Stimulated activated CD4-positive, alpha-beta T cell treated with anti-CD3 and anti-CD28 coated beads, Interleukin-4, amount 100 ng/mL, for 1 hour (primary cell): ENCODE data around the gene PRDM16.

Experiments used
- DNase-seq: peaks from one replicate; pipeline ENCODE4 v3.0.0-alpha.2; 2020

Gene PRDM16

GRCh38 chr1:3429766-3430165 lies 360.8 kb downstream of the PRDM16 start:
- DNase-seq = no peak

GRCh38 chr1:3430406-3430805 lies 361.4 kb downstream of the PRDM16 start:
- no peak for DNase-seq

GRCh38 chr1:3430820-3431219 lies 361.8 kb downstream of the PRDM16 start:
- no peak for DNase-seq

DNA sequence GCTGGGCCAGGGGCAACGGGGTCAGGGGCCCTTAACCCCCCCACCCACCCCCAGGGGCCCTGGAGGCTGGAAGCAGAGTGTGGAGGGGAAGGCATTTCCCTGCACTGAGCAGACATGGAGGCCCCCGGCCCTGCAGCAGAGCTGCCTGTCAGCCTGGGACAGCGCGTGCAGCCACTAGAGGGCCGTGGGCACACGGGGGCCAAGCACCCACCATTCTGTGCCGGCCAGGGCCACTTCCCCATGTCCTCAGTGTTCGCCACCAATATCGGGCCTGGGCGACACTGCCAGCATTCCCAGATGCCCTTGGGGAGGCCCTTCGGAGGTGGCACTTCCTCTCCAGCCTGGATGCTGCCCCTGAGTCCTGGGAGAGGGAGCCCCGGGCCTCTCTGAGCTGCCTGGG lies 362.3 kb downstream of the PRDM16 start:
- DNase-seq = no peak

GRCh38 chr1:3431686-3432085 lies 362.7 kb downstream of the PRDM16 start:
- DNase-seq = no peak

- no peak for DNase-seq
Measured at GRCh38 chr1:3432306-3432705, 363.3 kb downstream of the PRDM16 start.

DNA sequence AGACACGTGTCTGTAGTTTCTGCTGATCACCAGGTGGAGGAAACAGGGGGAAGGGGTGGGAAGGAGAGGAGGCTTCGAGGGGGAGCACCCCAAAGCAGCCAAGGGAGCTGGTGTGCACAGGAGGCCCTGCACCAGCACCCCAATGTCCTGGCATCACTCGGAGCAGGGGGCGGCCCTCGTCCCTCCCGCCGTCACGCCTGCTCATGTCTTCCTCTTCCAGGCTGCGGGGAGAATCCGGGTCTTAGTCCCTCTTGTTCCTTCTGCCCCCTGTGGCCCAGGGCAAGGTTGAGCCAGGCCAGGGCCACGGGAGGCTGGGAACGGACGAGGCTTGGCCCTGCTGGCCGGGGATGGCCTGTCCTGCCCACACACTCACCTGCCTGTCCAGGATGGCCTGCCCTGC lies 364.1 kb downstream of the PRDM16 start:
- no peak for DNase-seq

DNA sequence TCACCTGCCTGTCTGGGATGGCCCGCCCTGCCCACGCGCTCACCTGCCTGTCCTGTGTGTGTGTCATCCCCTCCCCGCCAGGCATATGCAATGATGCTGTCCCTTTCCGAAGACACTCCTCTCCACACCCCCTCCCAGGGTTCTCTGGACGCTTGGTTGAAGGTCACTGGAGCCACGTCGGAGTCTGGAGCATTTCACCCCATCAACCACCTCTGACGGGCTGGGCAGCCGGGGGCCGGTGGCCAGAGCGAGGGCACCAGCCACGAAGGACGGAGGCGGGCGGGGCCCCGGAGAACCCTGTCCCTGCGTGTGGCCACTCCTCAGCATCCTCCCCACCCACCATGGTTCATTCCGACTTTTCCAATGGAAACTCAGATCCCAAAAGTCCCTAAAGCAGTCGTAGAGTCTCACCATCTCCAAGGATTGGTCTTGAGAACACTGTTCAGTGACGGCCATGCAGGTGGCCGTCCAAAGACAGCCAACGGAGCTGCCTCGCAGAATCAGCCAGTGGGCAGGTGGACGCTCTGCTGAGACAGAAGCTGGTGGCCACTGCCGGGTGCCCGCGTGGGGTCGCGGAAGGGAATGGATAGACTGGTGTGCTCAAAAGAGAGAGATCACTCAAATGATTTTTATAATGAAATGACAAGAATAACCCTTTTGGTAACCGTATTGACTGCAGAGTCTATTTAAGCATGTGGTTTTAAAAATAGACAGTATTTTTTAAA lies 364.8 kb downstream of the PRDM16 start:
- no peak for DNase-seq

DNA sequence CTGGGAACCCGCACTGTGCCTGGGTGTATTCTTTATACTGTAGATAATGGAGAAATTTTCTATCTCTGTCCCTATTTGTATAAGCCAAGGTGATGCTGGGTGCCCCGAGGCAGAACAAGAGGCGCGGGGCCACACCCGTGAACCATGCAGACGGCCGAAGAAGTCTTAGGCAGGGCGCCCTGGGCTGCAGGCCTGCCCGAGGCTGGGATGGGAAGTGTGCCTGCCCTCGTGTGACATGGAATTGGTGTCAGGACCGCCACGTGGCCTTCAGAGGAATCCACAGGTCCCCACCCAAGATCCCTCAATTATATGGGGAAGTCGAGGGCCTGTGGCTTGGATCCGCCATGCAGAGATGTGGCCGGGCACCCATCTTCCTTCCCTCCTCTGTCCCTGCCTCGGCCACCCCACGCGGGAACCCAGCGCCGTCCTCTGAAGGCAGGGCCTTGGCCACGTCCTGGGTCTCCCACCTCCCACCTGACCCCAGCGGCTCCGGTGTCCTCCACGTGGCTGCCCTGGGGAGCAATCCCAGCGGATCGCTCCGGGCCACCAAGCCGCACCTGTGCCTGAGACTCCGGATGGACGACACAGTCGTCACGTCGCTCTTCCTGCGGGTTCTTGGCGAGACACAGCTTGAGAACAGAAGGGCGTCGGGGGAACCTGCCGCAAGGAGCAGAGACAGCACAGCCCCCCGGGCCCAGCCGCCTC lies 365.6 kb downstream of the PRDM16 start:
- DNase-seq = no peak

GRCh38 chr1:3435666-3436065 lies 366.7 kb downstream of the PRDM16 start:
- DNase-seq = no peak

GRCh38 chr1:3436451-3436850 lies 367.4 kb downstream of the PRDM16 start:
- DNase-seq = no peak

DNA sequence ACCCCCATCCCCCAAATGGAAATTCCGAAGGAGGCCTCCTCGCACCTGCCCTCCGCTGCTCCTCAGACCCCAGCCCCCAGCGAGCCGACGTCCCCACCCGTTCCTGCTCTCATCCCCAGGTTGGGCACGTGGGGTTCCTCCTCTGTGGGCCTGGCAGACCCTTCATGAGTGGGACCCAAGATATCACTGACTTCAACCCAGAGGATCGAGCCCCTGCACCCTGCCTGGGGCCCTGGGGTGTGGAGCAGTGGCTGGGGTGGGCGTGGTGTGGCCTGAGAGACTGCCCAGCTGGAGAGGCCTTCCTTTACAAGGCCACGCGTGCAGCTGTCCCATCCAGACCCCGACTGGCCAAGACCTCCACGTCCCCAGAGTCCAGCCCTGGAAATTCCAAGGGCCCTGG lies 367.9 kb downstream of the PRDM16 start:
- no peak for DNase-seq

- DNase-seq = no peak
Measured at GRCh38 chr1:3438661-3439180, 369.7 kb downstream of the PRDM16 start.

GRCh38 chr1:3439346-3440299 lies 370.6 kb downstream of the PRDM16 start:
- no peak for DNase-seq

- DNase-seq = no peak
Measured at GRCh38 chr1:3440300-3440681, 371.3 kb downstream of the PRDM16 start.

DNA sequence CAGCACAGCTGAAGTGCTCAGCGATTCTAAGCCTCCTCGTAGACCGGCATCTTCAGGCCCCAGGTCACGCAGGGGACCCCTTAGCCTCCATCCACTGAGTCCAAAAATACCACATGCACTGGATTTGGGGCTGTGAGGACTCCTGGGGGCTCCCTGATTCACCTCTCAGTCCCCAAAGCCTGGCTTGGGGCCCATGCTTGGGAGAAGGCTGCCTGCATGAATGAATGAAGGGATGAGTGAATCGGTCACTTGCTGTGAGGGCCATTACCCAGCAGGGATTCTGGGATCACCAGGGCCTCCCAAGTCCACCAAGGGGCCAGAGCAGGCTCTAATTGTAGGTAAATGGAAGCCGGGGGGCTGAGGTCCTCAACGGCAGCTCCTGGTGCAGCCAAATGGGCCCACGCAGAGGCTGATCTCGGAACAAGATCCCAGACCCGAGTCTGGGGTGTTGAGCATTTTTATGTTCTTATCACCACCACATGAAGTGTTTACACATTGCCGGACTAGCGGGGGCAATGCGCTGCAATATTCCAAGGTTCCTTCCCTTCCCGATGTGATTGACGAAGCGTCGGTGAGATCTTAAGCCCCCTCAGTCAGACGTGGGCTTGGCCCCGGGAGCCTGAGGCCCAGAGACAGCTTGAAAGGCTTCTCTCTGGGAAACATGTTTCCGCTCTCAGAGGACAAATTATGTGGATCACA lies 371.9 kb downstream of the PRDM16 start:
- DNase-seq = no peak

DNA sequence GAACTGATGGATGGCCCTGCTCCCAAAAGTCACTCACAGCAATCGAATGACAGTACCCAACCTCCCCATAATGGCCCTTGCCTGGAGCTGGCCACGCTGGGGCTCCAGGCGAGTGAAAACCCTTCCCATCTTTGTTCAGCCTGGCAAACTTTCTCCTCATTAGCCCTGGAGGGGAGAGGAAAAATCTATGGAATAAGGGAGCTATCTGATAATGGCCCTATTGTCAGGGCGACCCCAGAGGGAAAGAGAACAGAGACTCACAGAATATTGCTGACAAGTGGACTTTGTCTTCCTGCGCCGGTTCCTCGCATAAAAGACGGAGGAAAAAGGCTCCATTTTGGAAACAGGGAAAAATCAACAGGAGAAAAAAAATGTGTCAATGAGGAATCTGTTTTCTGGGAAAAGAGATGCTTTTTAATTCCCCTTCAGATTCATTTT lies 372.4 kb downstream of the PRDM16 start:
- DNase-seq = no peak

DNA sequence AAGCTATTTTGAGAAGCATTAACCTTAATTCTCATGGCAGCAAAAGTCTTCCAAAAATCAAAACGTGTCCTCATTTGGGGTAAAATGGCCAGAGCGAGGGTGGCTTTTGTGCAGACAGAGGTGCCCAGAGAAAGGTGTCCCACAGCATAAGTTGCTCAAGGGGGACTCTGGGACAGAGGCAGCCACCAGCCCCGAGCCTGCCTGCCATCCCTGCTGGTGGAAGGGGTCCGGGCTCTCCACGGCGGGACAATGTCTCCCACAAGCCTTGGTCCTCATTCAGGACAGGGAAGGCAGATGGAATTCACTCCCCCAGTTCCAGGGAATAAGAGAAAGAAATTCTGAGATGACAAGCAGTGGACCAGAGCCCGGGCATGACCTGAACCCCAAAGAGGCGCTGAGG lies 372.9 kb downstream of the PRDM16 start:
- no peak for DNase-seq

- DNase-seq = no peak
Measured at GRCh38 chr1:3442331-3442730, 373.3 kb downstream of the PRDM16 start.

DNA sequence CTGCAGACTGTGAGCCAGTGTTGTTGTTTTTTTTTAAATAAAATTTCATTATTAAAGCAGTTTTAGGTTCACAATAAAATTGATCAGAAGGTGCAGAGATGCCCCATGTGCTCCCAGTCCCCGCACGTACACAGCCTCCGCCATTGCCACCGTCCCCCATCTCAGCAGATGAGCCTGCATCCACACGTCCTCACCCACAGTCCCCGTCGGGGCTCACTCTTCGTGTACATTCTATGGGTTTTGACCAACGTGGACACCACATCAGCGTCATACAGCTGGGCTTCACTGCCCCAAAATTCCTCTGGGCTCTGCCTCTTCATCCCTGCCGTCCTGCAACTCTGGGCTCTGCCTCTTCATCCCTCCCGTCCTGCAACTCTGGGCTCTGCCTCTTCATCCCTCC lies 373.9 kb downstream of the PRDM16 start:
- DNase-seq = no peak

DNA sequence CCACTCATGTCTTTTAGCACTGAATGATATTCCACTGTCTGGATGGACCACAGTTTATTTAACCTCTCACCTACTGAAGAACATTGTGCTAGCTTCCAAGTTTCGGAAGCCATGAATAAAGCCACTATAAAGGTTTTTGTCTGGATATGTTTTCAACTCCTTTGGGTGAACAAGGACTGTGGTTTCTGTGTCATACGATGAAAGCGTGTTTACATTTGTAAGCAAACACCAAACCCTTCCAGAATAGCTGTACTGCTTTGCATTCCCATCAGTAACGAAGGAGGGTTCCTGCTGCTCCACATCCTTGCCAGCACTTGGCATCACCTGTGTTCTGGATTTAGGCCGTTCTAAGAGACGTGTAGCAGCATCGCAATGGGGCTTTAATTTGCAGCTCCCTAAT lies 374.8 kb downstream of the PRDM16 start:
- no peak for DNase-seq

DNA sequence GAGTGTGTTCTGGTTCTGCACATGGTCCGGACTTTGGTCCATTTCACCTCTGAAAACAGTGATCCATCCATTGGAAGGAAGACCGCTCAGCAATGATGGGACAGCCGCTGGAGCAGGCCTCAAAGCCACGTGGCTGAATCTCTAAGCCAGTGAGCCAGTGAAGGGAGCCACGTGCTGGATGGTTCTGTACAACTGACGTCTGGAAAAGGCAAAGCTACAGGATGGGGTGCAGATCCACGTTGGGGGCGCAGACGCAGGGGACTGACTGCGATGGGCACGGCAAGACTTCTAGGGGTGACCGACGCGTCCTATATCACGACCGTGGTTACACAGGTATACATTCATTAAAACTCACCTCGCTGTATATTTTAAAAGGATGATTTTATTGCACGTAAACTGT lies 375.3 kb downstream of the PRDM16 start:
- no peak for DNase-seq

DNA sequence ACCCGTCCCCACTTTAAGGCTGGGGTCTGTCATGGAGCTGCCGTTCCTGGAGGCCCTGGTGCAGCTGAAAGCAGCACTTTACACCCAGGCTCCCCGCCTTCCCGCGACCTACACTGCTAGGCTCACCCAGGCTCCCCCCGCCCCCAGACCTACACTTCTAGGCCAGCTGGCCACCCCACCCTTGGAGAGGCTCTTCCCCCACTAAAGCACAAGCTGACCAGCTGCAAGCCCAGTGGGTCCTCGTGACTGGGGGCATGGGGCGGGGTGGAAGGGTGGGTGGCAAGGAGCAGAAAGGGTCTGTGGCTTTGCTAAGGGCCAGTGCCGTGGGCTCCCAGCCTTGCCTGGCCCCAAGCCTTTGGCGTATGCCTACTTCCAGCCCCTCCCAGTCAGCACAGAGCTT lies 375.7 kb downstream of the PRDM16 start:
- no peak for DNase-seq
